Measurements from ENCODE around the gene CNR2. TPM values are rescaled to one million over a fixed set of nuclear protein-coding genes. Genes with fewer than 3 reads are reported as not detected.

The CNR2 gene
- polyA plus RNA-seq, 3 donors: 0.03 to 0.12 (median 0.11) TPM

- Mint-ChIP-seq H3K36me3 (peaks cover 0 to 2% of the 10 kb centered on the region in 2 donors), H3K4me1 (peaks cover 22% of the 10 kb centered on the region), H3K27ac (peak overlapping the region; percentile 95 to 99 (median 97)), H3K4me3 (peak overlapping the region; percentile 92 to 98), H3K27me3 (ENCODE audit: low read depth in 3 of 3) (peaks cover 0 to 2% (median 0%) of the 10 kb centered on the region in 3 donors), H3K9me3 (no peaks in the 10 kb centered on the region)
- Histone ChIP-seq H3K27me3 (ENCODE audit: control insufficient read depth in 2 of 2, insufficient read depth in 2 of 2, low read length in 2 of 2) (no peaks in the 10 kb centered on the region), H3K9me3 (replicated peaks in 1 of 2; ENCODE audit: control insufficient read depth in 1 of 2, insufficient read depth in 1 of 2, low read length in 2 of 2) (no peaks in the 10 kb centered on the region), H4K20me1 (ENCODE audit: insufficient read depth, low read length) (no peaks in the 10 kb centered on the region), H3K36me3 (replicated peaks in 1 of 2; ENCODE audit: control insufficient read depth in 1 of 2, insufficient read depth in 2 of 2, low read length in 2 of 2) (no peaks in the 10 kb centered on the region), H3K79me2 (ENCODE audit: insufficient read depth, low read length) (peaks cover 15% of the 10 kb centered on the region), H3K4me1 (ENCODE audit: control insufficient read depth in 1 of 2, insufficient read depth in 2 of 2, low read length in 2 of 2) (peaks cover 10 to 19% of the 10 kb centered on the region in 2 donors), H3K9ac (ENCODE audit: insufficient read depth, low read length, poor library complexity, severe bottlenecking) (peak overlapping the region; percentile 99), H3K27ac (ENCODE audit: low read depth in 1 of 2, low read length in 2 of 2) (peak overlapping the region; percentile 84 to 99), H3K4me2 (replicated peaks; ENCODE audit: extremely low read depth, low read length, poor library complexity, severe bottlenecking) (peak overlapping the region; percentile 83), H2AFZ (ENCODE audit: insufficient read depth, low read depth, low read length, poor library complexity, severe bottlenecking) (peak overlapping the region; percentile 89), H3K4me3 (replicated peaks in 1 of 3; ENCODE audit: low read depth in 2 of 3, low read length in 3 of 3) (peak overlapping the region; percentile 83 to 90 (median 87))
- intact Hi-C loops (cut with micrococcal nuclease): no loop called here
- TF ChIP-seq CTCF (IDR thresholded peaks at IDR 0.05): no peak
- WGBS (ENCODE audit: insufficient coverage): 100% methylated on average over 5 of the region's 24 CpGs
- DNase-seq: no peak
Observed at GRCh38 chr1:23825762-23826522, 87.2 kb downstream of the CNR2 start.

- intact Hi-C loops (cut with micrococcal nuclease): no loop called here
- Histone ChIP-seq H4K20me1 (ENCODE audit: insufficient read depth, low read length) (no peaks in the 10 kb centered on the region), H3K9ac (ENCODE audit: insufficient read depth, low read length, poor library complexity, severe bottlenecking) (peak within 1 kb of the TSS; percentile 99), H3K79me2 (ENCODE audit: insufficient read depth, low read length) (peaks cover 15% of the 10 kb centered on the region), H3K36me3 (replicated peaks in 1 of 2; ENCODE audit: control insufficient read depth in 1 of 2, insufficient read depth in 2 of 2, low read length in 2 of 2) (peaks cover 0 to 4% of the 10 kb centered on the region in 2 donors), H3K4me3 (replicated peaks in 1 of 3; ENCODE audit: low read depth in 2 of 3, low read length in 3 of 3) (peak within 1 kb of the TSS; percentile 83 to 90 (median 87)), H2AFZ (ENCODE audit: insufficient read depth, low read depth, low read length, poor library complexity, severe bottlenecking) (peak within 1 kb of the TSS; percentile 89), H3K4me2 (replicated peaks; ENCODE audit: extremely low read depth, low read length, poor library complexity, severe bottlenecking) (peak within 1 kb of the TSS; percentile 83), H3K4me1 (ENCODE audit: control insufficient read depth in 1 of 2, insufficient read depth in 2 of 2, low read length in 2 of 2) (peaks cover 10 to 19% of the 10 kb centered on the region in 2 donors), H3K9me3 (replicated peaks in 1 of 2; ENCODE audit: control insufficient read depth in 1 of 2, insufficient read depth in 1 of 2, low read length in 2 of 2) (no peaks in the 10 kb centered on the region), H3K27me3 (ENCODE audit: control insufficient read depth in 2 of 2, insufficient read depth in 2 of 2, low read length in 2 of 2) (no peaks in the 10 kb centered on the region), H3K27ac (ENCODE audit: low read depth in 1 of 2, low read length in 2 of 2) (peak within 1 kb of the TSS; percentile 84 to 99)
- Mint-ChIP-seq H3K4me1 (peaks cover 22% of the 10 kb centered on the region), H3K9me3 (no peaks in the 10 kb centered on the region), H3K36me3 (peaks cover 2 to 5% of the 10 kb centered on the region in 2 donors), H3K4me3 (peak within 1 kb of the TSS; percentile 92 to 98), H3K27me3 (ENCODE audit: low read depth in 3 of 3) (peaks cover 0 to 2% (median 0%) of the 10 kb centered on the region in 3 donors), H3K27ac (peak within 1 kb of the TSS; percentile 95 to 99 (median 97))
- peak; percentile 88 to 92 (median 90) for DNase-seq
- TF ChIP-seq CTCF (IDR thresholded peaks at IDR 0.05): no peak
- under 1% methylated on average over 32 of the region's 42 CpGs for WGBS (ENCODE audit: insufficient coverage)
Observed at GRCh38 chr1:23825076-23825761, 87.9 kb downstream of the CNR2 start, which contains the start of gene HMGCL. Gene HMGCL (minus strand): TSS chr1:23825429. CDS start chr1:23825415, 14 bp downstream.
